IMR-90 (cell line): ENCODE measurements around the gene TNS3. TPM values are rescaled to one million over a fixed set of nuclear protein-coding genes. Genes with fewer than 3 reads are reported as not detected.

Experiments used
- ATAC-seq: fragments of 200-7000 bp; cut with Tn5 transposase; 2 replicates; pipeline ENCODE4 v1.9.1; 2020; ENCODE audit warnings: low read depth, mild to moderate bottlenecking, moderate library complexity
- BruUV-seq: library from RNA; stranded (reverse); fragments of 400-500 nt; replicated peaks from 2 replicates; lab custom pipeline; 2021; lab: Mats Ljungman, UMichigan
- CTCF ChIA-PET: fragments of 300-600 bp; formaldehyde crosslinking; extraction: SDS; loops from one replicate; lab custom pipeline; 2021; ENCODE audit warnings: antibody characterized with exemption; lab: Yijun Ruan, JAX
- POLR2A ChIA-PET: fragments of 300-600 bp; sonication (Branson Sonifier 250); formaldehyde crosslinking; loops from one replicate; lab custom pipeline; 2022; ENCODE audit warnings: antibody characterized with exemption; ENCODE audit not compliant: unreplicated experiment; lab: Charles Lee
- DNase-seq: peaks from one replicate; pipeline ENCODE4 v3.0.0; 2013
- H2AFZ ChIP-seq: replicated peaks from 2 replicates; pipeline ENCODE3; 2013; ENCODE audit warnings: low read length, mild to moderate bottlenecking; ENCODE audit not compliant: poor library complexity
- H2AK5ac ChIP-seq: 2 replicates; pipeline ENCODE4 v1.6.1; 2013; ENCODE audit warnings: low read depth, low read length, inconsistent platforms
- H2AK9ac ChIP-seq: replicated peaks from 2 replicates; pipeline ENCODE3; 2013; ENCODE audit warnings: mild to moderate bottlenecking, low read depth, low read length, moderate library complexity; ENCODE audit not compliant: poor library complexity
- H2BK120ac ChIP-seq: 2 replicates; pipeline ENCODE4 v1.6.1; 2013; ENCODE audit warnings: low read depth, low read length, inconsistent platforms
- H2BK15ac ChIP-seq: 3 replicates; pipeline ENCODE4 v1.6.1; 2013; ENCODE audit warnings: low read depth, low read length, inconsistent platforms
- H2BK20ac ChIP-seq: 2 replicates; pipeline ENCODE4 v1.6.1; 2013; ENCODE audit warnings: low read depth, mild to moderate bottlenecking, inconsistent platforms, low read length, moderate library complexity
- H2BK5ac ChIP-seq: 2 replicates; pipeline ENCODE4 v1.6.1; 2013; ENCODE audit warnings: mild to moderate bottlenecking, low read depth, low read length, inconsistent platforms; ENCODE audit not compliant: poor library complexity, severe bottlenecking
- H3K14ac ChIP-seq: replicated peaks from 2 replicates; pipeline ENCODE4 v1.6.1; 2013; ENCODE audit warnings: low read depth, low read length, inconsistent platforms
- H3K18ac ChIP-seq: 2 replicates; pipeline ENCODE4 v1.6.1; 2013; ENCODE audit warnings: low read depth, low read length, control low read depth
- H3K23ac ChIP-seq: 2 replicates; pipeline ENCODE4 v1.6.1; 2013; ENCODE audit warnings: low read depth, low read length, inconsistent platforms
- H3K27ac ChIP-seq: 2 replicates; pipeline ENCODE4 v1.5.1; 2013; ENCODE audit warnings: mild to moderate bottlenecking, control low read depth, low read length; ENCODE audit not compliant: insufficient read depth
- H3K27me3 ChIP-seq: 2 replicates; pipeline ENCODE4 v1.6.1; 2013; ENCODE audit warnings: low read length; ENCODE audit not compliant: control insufficient read depth, insufficient read depth
- H3K36me3 ChIP-seq: 2 replicates; pipeline ENCODE4 v1.6.1; 2013; ENCODE audit warnings: low read length, mixed read lengths; ENCODE audit not compliant: control insufficient read depth, insufficient read depth
- H3K4ac ChIP-seq: 2 replicates; pipeline ENCODE4 v1.6.1; 2013; ENCODE audit warnings: low read depth, low read length, inconsistent platforms
- H3K4me1 ChIP-seq: 2 replicates; pipeline ENCODE4 v1.6.1; 2013; ENCODE audit warnings: low read length, mixed read lengths; ENCODE audit not compliant: control insufficient read depth, insufficient read depth
- H3K4me2 ChIP-seq: 2 replicates; pipeline ENCODE4 v1.6.1; 2013; ENCODE audit warnings: low read depth, mild to moderate bottlenecking, control low read depth, low read length, moderate library complexity
- H3K4me3 ChIP-seq: 2 replicates; pipeline ENCODE4 v1.5.1; 2013; ENCODE audit warnings: low read depth, mild to moderate bottlenecking, control low read depth, low read length, moderate library complexity; ENCODE audit not compliant: insufficient read depth
- H3K56ac ChIP-seq: 2 replicates; pipeline ENCODE4 v1.6.1; 2013; ENCODE audit warnings: low read length, inconsistent platforms; ENCODE audit not compliant: insufficient read depth; ENCODE audit errors: extremely low read depth
- H3K79me1 ChIP-seq, 2 experiments: 2 replicates each; pipeline ENCODE4 v1.6.1; 2013; ENCODE audit warnings: low read length in 2 of 2, inconsistent platforms in 1 of 2, low read depth in 1 of 2
- H3K9ac ChIP-seq: 2 replicates; pipeline ENCODE4 v1.6.1; 2013; ENCODE audit warnings: low read depth, low read length, control low read depth
- H3K9me1 ChIP-seq: 2 replicates; pipeline ENCODE4 v1.6.1; 2013; ENCODE audit warnings: low read length, inconsistent platforms; ENCODE audit not compliant: insufficient read depth
- H3K9me3 ChIP-seq: 2 replicates; pipeline ENCODE4 v1.6.1; 2013; ENCODE audit warnings: low read length; ENCODE audit not compliant: control insufficient read depth, insufficient read depth
- H4K20me1 ChIP-seq: 2 replicates; pipeline ENCODE4 v1.6.1; 2013; ENCODE audit warnings: low read length, inconsistent platforms; ENCODE audit not compliant: insufficient read depth
- H4K5ac ChIP-seq: 2 replicates; pipeline ENCODE4 v1.6.1; 2013; ENCODE audit warnings: mild to moderate bottlenecking, low read depth, low read length, control low read depth
- H4K8ac ChIP-seq, 2 experiments: 2 replicates each; pipeline ENCODE4 v1.6.1; 2013; ENCODE audit warnings: low read depth in 2 of 2, low read length in 2 of 2, control low read depth in 1 of 2, inconsistent platforms in 1 of 2
- H4K91ac ChIP-seq: 2 replicates; pipeline ENCODE4 v1.6.1; 2013; ENCODE audit warnings: low read depth, low read length, inconsistent platforms; ENCODE audit not compliant: insufficient read depth
- RFX5 ChIP-seq: IDR thresholded peaks from 2 replicates; pipeline ENCODE4 v1.8.0; 2012; ENCODE audit warnings: low read depth, mild to moderate bottlenecking, low read length, moderate library complexity
- WGBS, 2 experiments: methylation state at CpG; one replicate each; pipeline versions ENCODE4 v1.1.5 to v1.1.7; 2013; ENCODE audit warnings: missing lambda C conversion rate in 2 of 2; ENCODE audit not compliant: insufficient read length in 1 of 2; ENCODE audit errors: extremely low coverage in 2 of 2; 5-methylcytosine and 5-hydroxymethylcytosine counted together
- dilution Hi-C: fragments of 300-500 bp; cut with HindIII; formaldehyde crosslinking; loops from one replicate; pipeline ENCODE4 v1.14.3; 2018; ENCODE audit warnings: low sequenced_read_pairs; ENCODE audit not compliant: unreplicated experiment
- in situ Hi-C: fragments of 300-500 bp; cut with MboI; formaldehyde crosslinking; loops from 3 replicates; pipeline ENCODE4 v1.14.3; 2019; ENCODE audit warnings: low sequenced_read_pairs, inconsistent platforms, mixed read lengths
- intact Hi-C: fragments of 100-400 bp; cut with micrococcal nuclease; formaldehyde crosslinking; loops from 2 replicates; pipeline ENCODE4 v1.10.0; 2022
- polyA plus RNA-seq, 3 experiments: library from polyadenylated mRNA; depleted of rRNA; stranded (reverse); fragments of >200 nt; gene quantifications; 2 replicates each; pipeline ENCODE4 v1.2.3, GENCODE V29; 2012; ENCODE audit warnings: low replicate concordance in 1 of 3
- total RNA-seq: library from RNA; depleted of rRNA; stranded (reverse); fragments of >200 nt; gene quantifications from 2 replicates; pipeline ENCODE4 v1.2.3, GENCODE V29; 2012
- TF ChIP-seq, protein P1 (sequence below): fragments of 150-350 bp; IDR thresholded peaks from 2 replicates; pipeline ENCODE4 v1.6.1; 2017; ENCODE audit warnings: mild to moderate bottlenecking, antibody characterized with exemption, low read length, low read depth

TNS3 gene
- total and polyA plus RNA-seq, 2 of the 4 experiments (the other 2 are of a cell fraction) = 64.3 to 79.2 TPM

DNA sequence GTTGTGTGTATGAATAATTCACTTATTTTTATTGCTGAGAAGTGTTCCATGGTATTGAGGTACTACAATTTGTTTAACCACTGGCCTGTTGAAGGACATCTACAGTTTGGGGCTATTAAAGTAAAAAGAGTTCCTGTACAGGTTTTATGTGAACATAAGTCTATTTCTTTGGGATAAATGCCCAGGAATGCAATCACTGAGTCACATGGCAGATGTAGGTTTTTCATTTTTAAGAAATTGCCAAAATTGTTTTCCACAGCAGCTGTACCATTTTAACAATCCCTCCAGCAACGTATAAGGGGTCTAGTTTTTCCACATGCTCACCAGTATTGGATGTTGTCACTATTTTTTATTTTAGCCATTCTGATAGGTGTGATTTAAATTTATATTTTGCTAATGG lies 243.9 kb downstream of the TNS3 start:
- dilution Hi-C loops = no loop called here
- peaks cover 30% of the 10 kb centered on the region for H4K20me1 ChIP-seq

More for the DNA sequence above, 243.9 kb downstream of the TNS3 start:
- H3K56ac ChIP-seq = no peak overlapping the region
- H2AFZ ChIP-seq = no peak overlapping the region
- H3K27me3 ChIP-seq = no peaks in the 10 kb centered on the region
- TF ChIP-seq, protein P1, sequence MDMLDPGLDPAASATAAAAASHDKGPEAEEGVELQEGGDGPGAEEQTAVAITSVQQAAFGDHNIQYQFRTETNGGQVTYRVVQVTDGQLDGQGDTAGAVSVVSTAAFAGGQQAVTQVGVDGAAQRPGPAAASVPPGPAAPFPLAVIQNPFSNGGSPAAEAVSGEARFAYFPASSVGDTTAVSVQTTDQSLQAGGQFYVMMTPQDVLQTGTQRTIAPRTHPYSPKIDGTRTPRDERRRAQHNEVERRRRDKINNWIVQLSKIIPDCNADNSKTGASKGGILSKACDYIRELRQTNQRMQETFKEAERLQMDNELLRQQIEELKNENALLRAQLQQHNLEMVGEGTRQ = 0 out of 2 replicates have a peak, but pooled peaks have one; percentile 23
- TF ChIP-seq RFX5 = no peak
- H3K14ac ChIP-seq = no peak overlapping the region
- no peak overlapping the region for H3K18ac ChIP-seq
- peaks cover 28% of the 10 kb centered on the region for H3K9me1 ChIP-seq
- intact Hi-C loops (no loop called here), in situ Hi-C loops (no loop called here)
- no peak overlapping the region for H2BK15ac ChIP-seq
- no CpG with 5 or more reads among the region's 1 CpG for WGBS, 2 experiments
- no peak overlapping the region for H3K4ac ChIP-seq
- peaks cover 8% of the 10 kb centered on the region for H3K36me3 ChIP-seq
- no peak overlapping the region for H2AK9ac ChIP-seq
- no peak overlapping the region for H3K4me2 ChIP-seq
- H3K4me1 ChIP-seq = peaks cover 25% of the 10 kb centered on the region
- no peak overlapping the region for H3K27ac ChIP-seq
- no peak overlapping the region for H3K9ac ChIP-seq
- no TSS peak for BruUV-seq
- no peak overlapping the region for H4K8ac ChIP-seq
- H2BK120ac ChIP-seq = no peak overlapping the region
- CTCF ChIA-PET = no interaction called here
- DNase-seq = peak; percentile 55
- H2BK5ac ChIP-seq = no peak overlapping the region
- H4K5ac ChIP-seq = no peak overlapping the region
- no peak overlapping the region for H4K91ac ChIP-seq
- no peak overlapping the region for H2BK20ac ChIP-seq
- no peak overlapping the region for H2AK5ac ChIP-seq
- POLR2A ChIA-PET = no interaction called here
- no peak overlapping the region for H3K23ac ChIP-seq
- peaks cover 21 to 50% of the 10 kb centered on the region in 2 experiments for H3K79me1 ChIP-seq
- no peak for ATAC-seq
- H3K9me3 ChIP-seq = no peaks in the 10 kb centered on the region
- H3K4me3 ChIP-seq = no peak overlapping the region
